Stomach (tissue), 9 donors: ENCODE data around the gene GPANK1. TPM values are rescaled to one million over a fixed set of nuclear protein-coding genes. Genes with fewer than 3 reads are reported as not detected.
A peak's percentile ranks its signal among the peaks of the same experiment; 100 is the strongest.

Source experiments
- DNase-seq, 2 donors: peaks; one replicate each; pipeline versions ENCODE4 v3.0.0 to v3.0.0-alpha.2; 2013 to 2019
- H3K27ac ChIP-seq, 5 donors: fragments of 200-600 bp in 4 of 5; sonication (generic) in 4 of 5; one replicate each; pipeline ENCODE4 v1.5.1; 2013 to 2019; ENCODE audit warnings: mild to moderate bottlenecking in 1 of 5, moderate library complexity in 1 of 5
- H3K27me3 ChIP-seq, 3 donors: fragments of 200-600 bp; sonication (generic); one replicate each; pipeline ENCODE4 v1.5.1; 2017 to 2019; ENCODE audit warnings: mixed run types in 1 of 3
- H3K36me3 ChIP-seq, 4 donors: fragments of 200-600 bp; sonication (generic); 1 replicate in 3 of 4; 2 replicates in 1 of 4; pipeline ENCODE4 v1.5.1; 2016 to 2019
- H3K4me1 ChIP-seq, 4 donors: fragments of 200-600 bp; sonication (generic); one replicate each; pipeline ENCODE4 v1.5.1; 2016 to 2019
- H3K4me3 ChIP-seq, 4 donors: fragments of 200-600 bp; sonication (generic) in 3 of 4; one replicate each; pipeline ENCODE4 v1.5.1; 2016 to 2019; ENCODE audit warnings: mild to moderate bottlenecking in 1 of 4
- H3K9me3 ChIP-seq, 4 donors: fragments of 200-600 bp; sonication (generic); one replicate each; pipeline ENCODE4 v1.5.1; 2016 to 2019
- EP300 ChIP-seq: sonication (generic); formaldehyde crosslinking; IDR thresholded peaks from one replicate; pipeline ENCODE4 v1.6.1; 2017; ENCODE audit warnings: antibody characterized with exemption
- POLR2A ChIP-seq, 4 donors: fragments of 450-650 bp; IDR thresholded peaks; one replicate each; pipeline ENCODE4 v1.6.1; 2016; ENCODE audit warnings: antibody characterized with exemption in 4 of 4, control low read depth in 2 of 4, mild to moderate bottlenecking in 1 of 4, moderate library complexity in 1 of 4
- POLR2AphosphoS5 ChIP-seq, 3 donors: sonication (generic); formaldehyde crosslinking; IDR thresholded peaks; one replicate each; pipeline ENCODE4 v1.6.1; 2016; ENCODE audit warnings: antibody characterized with exemption in 3 of 3
- WGBS, 5 donors: extraction: QIAGEN DNeasy Blood & Tissue Kit in 3 of 5; methylation state at CpG; one replicate each; pipeline versions ENCODE4 v1.1.5 to v1.1.7; 2013 to 2018; 5-methylcytosine and 5-hydroxymethylcytosine counted together
- intact Hi-C: fragments of 100-400 bp; cut with DNase I; formaldehyde crosslinking; loops from one replicate; pipeline ENCODE4 v1.15.1; 2023; ENCODE audit warnings: low total_unique reads
- polyA plus RNA-seq, 3 donors: library from polyadenylated mRNA; stranded (reverse); fragments of 200-250 nt; gene quantifications; one replicate each; pipeline ENCODE4 v1.2.3, GENCODE V29; 2013
- total RNA-seq, 5 donors: library from RNA; depleted of rRNA; stranded (reverse); fragments of >200 nt; gene quantifications; one replicate each; pipeline versions ENCODE4 v1.1.0 to v1.2.3, GENCODE V29; 2014 to 2016
- TF ChIP-seq, protein P1 (sequence below), 7 experiments: fragments of 450-650 bp in 4 of 7; fragments of 200-600 bp in 3 of 7; sonication (generic) in 3 of 7; IDR thresholded peaks; one replicate each; pipeline ENCODE4 v1.5.1; 2016 to 2019; ENCODE audit warnings: antibody characterized with exemption in 7 of 7, control low read depth in 2 of 7, mild to moderate bottlenecking in 1 of 7
- donor health status: healthy with polysubstance abuse.
- donor health status: Bipolar disorder and iron deficiency.
- donor health status: healthy.

Gene GPANK1
- total and polyA plus RNA-seq, 8 donors: 5.8 to 36.8 (median 13.2) TPM

GRCh38 chr6:31676904-31677303 lies 12.1 kb upstream of the GPANK1 start:
- no peak for DNase-seq
- TF ChIP-seq POLR2A (IDR thresholded peaks at IDR 0.05): no peak
- TF ChIP-seq EP300: no peak
- TF ChIP-seq, protein P1, sequence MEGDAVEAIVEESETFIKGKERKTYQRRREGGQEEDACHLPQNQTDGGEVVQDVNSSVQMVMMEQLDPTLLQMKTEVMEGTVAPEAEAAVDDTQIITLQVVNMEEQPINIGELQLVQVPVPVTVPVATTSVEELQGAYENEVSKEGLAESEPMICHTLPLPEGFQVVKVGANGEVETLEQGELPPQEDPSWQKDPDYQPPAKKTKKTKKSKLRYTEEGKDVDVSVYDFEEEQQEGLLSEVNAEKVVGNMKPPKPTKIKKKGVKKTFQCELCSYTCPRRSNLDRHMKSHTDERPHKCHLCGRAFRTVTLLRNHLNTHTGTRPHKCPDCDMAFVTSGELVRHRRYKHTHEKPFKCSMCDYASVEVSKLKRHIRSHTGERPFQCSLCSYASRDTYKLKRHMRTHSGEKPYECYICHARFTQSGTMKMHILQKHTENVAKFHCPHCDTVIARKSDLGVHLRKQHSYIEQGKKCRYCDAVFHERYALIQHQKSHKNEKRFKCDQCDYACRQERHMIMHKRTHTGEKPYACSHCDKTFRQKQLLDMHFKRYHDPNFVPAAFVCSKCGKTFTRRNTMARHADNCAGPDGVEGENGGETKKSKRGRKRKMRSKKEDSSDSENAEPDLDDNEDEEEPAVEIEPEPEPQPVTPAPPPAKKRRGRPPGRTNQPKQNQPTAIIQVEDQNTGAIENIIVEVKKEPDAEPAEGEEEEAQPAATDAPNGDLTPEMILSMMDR (IDR thresholded peaks at IDR 0.05): no peak
- no peak for TF ChIP-seq POLR2AphosphoS5 (IDR thresholded peaks at IDR 0.05)
- 68 to 87% (median 77%) methylated on average over 5 to 6 of the region's 6 CpGs for WGBS, 5 donors
- no peak overlapping the region for H3K27ac ChIP-seq
- no peak overlapping the region for H3K4me3 ChIP-seq
- intact Hi-C loops: no loop called here
- peaks cover 13 to 27% (median 24%) of the 10 kb centered on the region in 4 donors for H3K36me3 ChIP-seq
- H3K9me3 ChIP-seq: no peaks in the 10 kb centered on the region
- no peaks in the 10 kb centered on the region for H3K27me3 ChIP-seq
- H3K4me1 ChIP-seq: peaks cover 9 to 20% (median 17%) of the 10 kb centered on the region in 4 donors

GRCh38 chr6:31676322-31676903 lies 11.6 kb upstream of the GPANK1 start:
- WGBS, 5 donors: 75 to 89% (median 78%) methylated on average over 4 of the region's 4 CpGs
- no peaks in the 10 kb centered on the region for H3K27me3 ChIP-seq
- H3K4me3 ChIP-seq: no peak overlapping the region
- intact Hi-C loops: no loop called here
- H3K4me1 ChIP-seq: peaks cover 5 to 15% (median 13%) of the 10 kb centered on the region in 4 donors
- TF ChIP-seq EP300 (no peak), POLR2A (IDR thresholded peaks at IDR 0.05) (no peak), POLR2AphosphoS5 (IDR thresholded peaks at IDR 0.05) (no peak)
- TF ChIP-seq, protein P1 (IDR thresholded peaks at IDR 0.05): no peak
- H3K9me3 ChIP-seq: no peaks in the 10 kb centered on the region
- no peak overlapping the region for H3K27ac ChIP-seq
- DNase-seq: no peak
- peaks cover 18 to 32% (median 29%) of the 10 kb centered on the region in 4 donors for H3K36me3 ChIP-seq

GRCh38 chr6:31669676-31670075 lies 4.9 kb upstream of the GPANK1 start, which contains the start of gene LY6G5B:
Gene LY6G5B (plus strand): TSS chr6:31669976. CDS start chr6:31670951, 975 bp downstream.
- Histone ChIP-seq H3K27me3 (no peaks in the 10 kb centered on the region), H3K4me3 (no peak within 1 kb of the TSS), H3K4me1 (peaks cover 13 to 33% (median 19%) of the 10 kb centered on the region in 4 donors), H3K9me3 (no peaks in the 10 kb centered on the region), H3K36me3 (peaks cover 62 to 75% (median 74%) of the 10 kb centered on the region in 4 donors), H3K27ac (no peak within 1 kb of the TSS)
- intact Hi-C loops: no loop called here
- TF ChIP-seq, protein P1 (IDR thresholded peaks at IDR 0.05): no peak
- TF ChIP-seq POLR2A (IDR thresholded peaks at IDR 0.05): no peak
- TF ChIP-seq POLR2AphosphoS5 (IDR thresholded peaks at IDR 0.05): no peak
- TF ChIP-seq EP300: no peak
- 75 to 91% (median 82%) methylated on average over 8 of the region's 8 CpGs for WGBS, 5 donors
- DNase-seq: no peak

GRCh38 chr6:31666337-31666965 lies 1.7 kb upstream of the GPANK1 start:
- no peak for TF ChIP-seq EP300
- TF ChIP-seq, protein P1 (IDR thresholded peaks at IDR 0.05): no peak
- TF ChIP-seq POLR2A (IDR thresholded peaks at IDR 0.05): no peak
- no peak for TF ChIP-seq POLR2AphosphoS5 (IDR thresholded peaks at IDR 0.05)
- H3K9me3 ChIP-seq: no peaks in the 10 kb centered on the region
- H3K4me1 ChIP-seq: peaks cover 27 to 64% (median 50%) of the 10 kb centered on the region in 4 donors
- H3K36me3 ChIP-seq: peaks cover 51 to 68% (median 66%) of the 10 kb centered on the region in 4 donors
- H3K27me3 ChIP-seq: no peaks in the 10 kb centered on the region
- no peak for DNase-seq
- 2 to 4% (median 3%) methylated on average over 15 of the region's 15 CpGs for WGBS, 5 donors
- intact Hi-C loops: no loop called here
- peak overlapping the region; percentile 91 to 98 (median 96) for H3K27ac ChIP-seq
- peak overlapping the region; percentile 72 to 98 (median 90) for H3K4me3 ChIP-seq
